Loucy (cell line): ENCODE data around the gene RNF26.

ENCODE experiments used
- H2AFZ ChIP-seq: fragments of 200-600 bp; sonication (generic); 2 replicates; pipeline ENCODE4 v1.6.0; 2016; ENCODE audit warnings: antibody characterized with exemption, mild to moderate bottlenecking, low read length, moderate library complexity
- H3F3A ChIP-seq: fragments of 200-600 bp; 2 replicates; pipeline ENCODE4 v1.6.0; 2016; ENCODE audit warnings: antibody characterized with exemption, low read depth, mild to moderate bottlenecking
- H3K27me3 ChIP-seq: fragments of 200-600 bp; sonication (generic); 2 replicates; pipeline ENCODE4 v1.6.1; 2014; ENCODE audit warnings: low read length, mild to moderate bottlenecking; ENCODE audit not compliant: insufficient read depth, poor library complexity, severe bottlenecking
- H3K36me3 ChIP-seq: fragments of 200-600 bp; sonication (generic); 2 replicates; pipeline ENCODE4 v1.6.1; 2016; ENCODE audit warnings: low read length; ENCODE audit not compliant: insufficient read depth
- H3K4me1 ChIP-seq: fragments of 200-600 bp; sonication (generic); 2 replicates; pipeline ENCODE4 v1.5.1; 2014; ENCODE audit warnings: low read length, mild to moderate bottlenecking; ENCODE audit not compliant: insufficient read depth, poor library complexity, severe bottlenecking
- H3K4me2 ChIP-seq: fragments of 200-600 bp; sonication (generic); 2 replicates; pipeline ENCODE4 v1.6.0; 2014; ENCODE audit warnings: antibody characterized with exemption, low read length, low read depth, mild to moderate bottlenecking; ENCODE audit not compliant: poor library complexity, severe bottlenecking
- H3K4me3 ChIP-seq: fragments of 200-600 bp; sonication (generic); 2 replicates; pipeline ENCODE4 v1.5.1; 2014; ENCODE audit warnings: low read length, mild to moderate bottlenecking, mixed read lengths; ENCODE audit not compliant: poor library complexity, severe bottlenecking
- H3K79me2 ChIP-seq: fragments of 200-600 bp; sonication (generic); 2 replicates; pipeline ENCODE4 v1.6.1; 2014; ENCODE audit warnings: low read length; ENCODE audit not compliant: insufficient read depth
- H3K9ac ChIP-seq: fragments of 200-600 bp; sonication (generic); 2 replicates; pipeline ENCODE4 v1.6.0; 2014; ENCODE audit warnings: mild to moderate bottlenecking, low read depth, low read length, moderate library complexity; ENCODE audit not compliant: poor library complexity, severe bottlenecking
- H3K9me2 ChIP-seq: fragments of 200-600 bp; sonication (generic); replicated peaks from 2 replicates; pipeline ENCODE4 v1.6.1; 2016; ENCODE audit warnings: low read depth, low read length, mixed read lengths
- H3K9me3 ChIP-seq: fragments of 200-600 bp; sonication (generic); 2 replicates; pipeline ENCODE4 v1.6.1; 2014; ENCODE audit warnings: mild to moderate bottlenecking, antibody characterized with exemption, low read length, low read depth; ENCODE audit not compliant: insufficient read depth
- H4K20me1 ChIP-seq: fragments of 200-600 bp; sonication (generic); 2 replicates; pipeline ENCODE4 v1.6.0; 2014; ENCODE audit warnings: antibody characterized with exemption, low read length, mild to moderate bottlenecking; ENCODE audit not compliant: insufficient read depth, poor library complexity, severe bottlenecking
- CTCF ChIP-seq: fragments of 200-600 bp; sonication (generic); conservative IDR thresholded peaks from 2 replicates; pipeline ENCODE4 v1.5.1; 2014; ENCODE audit warnings: mild to moderate bottlenecking, antibody characterized with exemption, low read length
- EZH2phosphoT487 ChIP-seq: fragments of 200-600 bp; IDR thresholded peaks from 2 replicates; pipeline ENCODE4 v1.6.1; 2018; ENCODE audit warnings: antibody characterized with exemption, mild to moderate bottlenecking, moderate library complexity, borderline replicate concordance

Gene RNF26

GRCh38 chr11:119338318-119338890 lies 4.1 kb downstream of the RNF26 start:
- TF ChIP-seq CTCF (peak; percentile 94), EZH2phosphoT487 (no peak)
- Histone ChIP-seq H3K4me1 (peaks cover 43% of the 10 kb centered on the region), H3K36me3 (no peaks in the 10 kb centered on the region), H3K27me3 (peaks cover 5% of the 10 kb centered on the region), H3K9me3 (no peaks in the 10 kb centered on the region), H2AFZ (no peak overlapping the region), H3K4me3 (peak overlapping the region; percentile 99), H3K9me2 (no peaks in the 10 kb centered on the region), H3F3A (no peaks in the 10 kb centered on the region), H3K4me2 (peak overlapping the region; percentile 99), H4K20me1 (peaks cover 9% of the 10 kb centered on the region), H3K9ac (peak overlapping the region; percentile 100), H3K79me2 (peaks cover 39% of the 10 kb centered on the region)

- Histone ChIP-seq H4K20me1 (peaks cover 9% of the 10 kb centered on the region), H3F3A (no peaks in the 10 kb centered on the region), H3K9me2 (no peaks in the 10 kb centered on the region), H3K79me2 (peaks cover 39% of the 10 kb centered on the region), H3K9ac (no peak overlapping the region), H3K27me3 (peaks cover 5% of the 10 kb centered on the region), H3K4me2 (peak overlapping the region; percentile 99), H3K9me3 (no peaks in the 10 kb centered on the region), H3K36me3 (no peaks in the 10 kb centered on the region), H3K4me3 (no peak overlapping the region), H3K4me1 (peaks cover 38% of the 10 kb centered on the region), H2AFZ (no peak overlapping the region)
- TF ChIP-seq EZH2phosphoT487: no peak
- no peak for TF ChIP-seq CTCF
Observed at GRCh38 chr11:119338965-119339588, 4.8 kb downstream of the RNF26 start.

- TF ChIP-seq CTCF: 0 out of 2 replicates have a peak, but pooled peaks have one; percentile 13
- no peak for TF ChIP-seq EZH2phosphoT487
- Histone ChIP-seq H3K4me2 (no peak overlapping the region), H3F3A (no peaks in the 10 kb centered on the region), H3K9me3 (no peaks in the 10 kb centered on the region), H3K27me3 (peaks cover under 1% of the 10 kb centered on the region), H3K4me1 (peaks cover 37% of the 10 kb centered on the region), H2AFZ (no peak overlapping the region), H3K4me3 (no peak overlapping the region), H3K79me2 (peaks cover 35% of the 10 kb centered on the region), H3K36me3 (no peaks in the 10 kb centered on the region), H3K9ac (no peak overlapping the region), H3K9me2 (no peaks in the 10 kb centered on the region), H4K20me1 (peaks cover 9% of the 10 kb centered on the region)
Observed at GRCh38 chr11:119339589-119340334, 5.4 kb downstream of the RNF26 start.
